Breast epithelium (tissue), 3 donors: Measurements from ENCODE around the gene HSPA12A.

Experiments used
- POLR2A ChIP-seq: fragments of 450-650 bp; IDR thresholded peaks from one replicate; pipeline ENCODE4 v1.6.1; 2016; ENCODE audit warnings: antibody characterized with exemption, mild to moderate bottlenecking, moderate library complexity
- TF ChIP-seq, protein P1 (sequence below), 3 donors: fragments of 450-650 bp; IDR thresholded peaks; one replicate each; pipeline ENCODE4 v1.5.1; 2016 to 2017; ENCODE audit warnings: antibody characterized with exemption in 3 of 3, mild to moderate bottlenecking in 3 of 3, moderate library complexity in 3 of 3

DNA sequence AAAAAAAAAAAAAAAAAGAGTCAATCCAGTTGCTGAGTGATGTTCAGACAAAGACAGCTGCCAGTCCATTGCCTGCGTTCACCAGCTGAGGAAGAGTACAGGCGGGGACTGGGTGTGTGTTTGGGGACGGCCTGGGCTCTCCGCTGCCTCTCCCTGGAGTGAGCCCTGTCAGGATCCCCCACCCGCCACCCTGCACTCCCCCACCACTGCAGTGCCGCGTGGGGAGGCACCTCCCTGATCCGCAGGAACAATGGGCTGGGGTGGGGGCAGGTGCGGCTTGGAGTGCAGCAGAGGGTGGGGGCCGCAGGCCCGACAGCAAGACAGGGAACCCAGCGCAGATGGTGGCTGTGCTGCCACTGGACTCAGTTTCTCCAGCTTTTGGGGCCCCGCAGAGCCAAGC lies 1.4 kb downstream of the HSPA12A start:
- TF ChIP-seq, protein P1, sequence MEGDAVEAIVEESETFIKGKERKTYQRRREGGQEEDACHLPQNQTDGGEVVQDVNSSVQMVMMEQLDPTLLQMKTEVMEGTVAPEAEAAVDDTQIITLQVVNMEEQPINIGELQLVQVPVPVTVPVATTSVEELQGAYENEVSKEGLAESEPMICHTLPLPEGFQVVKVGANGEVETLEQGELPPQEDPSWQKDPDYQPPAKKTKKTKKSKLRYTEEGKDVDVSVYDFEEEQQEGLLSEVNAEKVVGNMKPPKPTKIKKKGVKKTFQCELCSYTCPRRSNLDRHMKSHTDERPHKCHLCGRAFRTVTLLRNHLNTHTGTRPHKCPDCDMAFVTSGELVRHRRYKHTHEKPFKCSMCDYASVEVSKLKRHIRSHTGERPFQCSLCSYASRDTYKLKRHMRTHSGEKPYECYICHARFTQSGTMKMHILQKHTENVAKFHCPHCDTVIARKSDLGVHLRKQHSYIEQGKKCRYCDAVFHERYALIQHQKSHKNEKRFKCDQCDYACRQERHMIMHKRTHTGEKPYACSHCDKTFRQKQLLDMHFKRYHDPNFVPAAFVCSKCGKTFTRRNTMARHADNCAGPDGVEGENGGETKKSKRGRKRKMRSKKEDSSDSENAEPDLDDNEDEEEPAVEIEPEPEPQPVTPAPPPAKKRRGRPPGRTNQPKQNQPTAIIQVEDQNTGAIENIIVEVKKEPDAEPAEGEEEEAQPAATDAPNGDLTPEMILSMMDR (IDR thresholded peaks at IDR 0.05), result no peak
- no peak for TF ChIP-seq POLR2A
